HEK293 (cell line): ENCODE measurements around the gene SMIM36.

Experiments
- BCL11A ChIP-seq: fragments of 450-650 bp; formaldehyde crosslinking; IDR thresholded peaks from 2 replicates; pipeline ENCODE4 v1.5.1; 2016; ENCODE audit warnings: low read depth, missing biosample characterization, missing genetic modification characterization
- KLF10 ChIP-seq: fragments of 450-650 bp; IDR thresholded peaks from 2 replicates; pipeline ENCODE4 v1.5.1; 2018; ENCODE audit warnings: missing biosample characterization, mild to moderate bottlenecking, missing genetic modification characterization
- KLF16 ChIP-seq: fragments of 450-650 bp; formaldehyde crosslinking; IDR thresholded peaks from 2 replicates; pipeline ENCODE4 v1.5.1; 2017; ENCODE audit warnings: missing biosample characterization, missing genetic modification characterization
- PRDM1 ChIP-seq: fragments of 450-650 bp; formaldehyde crosslinking; IDR thresholded peaks from 2 replicates; pipeline ENCODE4; 2016; ENCODE audit warnings: missing biosample characterization, missing genetic modification characterization
- SP3 ChIP-seq: fragments of 450-650 bp; formaldehyde crosslinking; IDR thresholded peaks from 2 replicates; pipeline ENCODE4 v1.5.1; 2016; ENCODE audit warnings: missing biosample characterization, missing genetic modification characterization
- YY2 ChIP-seq: fragments of 450-650 bp; formaldehyde crosslinking; IDR thresholded peaks from 2 replicates; pipeline ENCODE4 v1.5.1; 2016; ENCODE audit warnings: missing biosample characterization, missing genetic modification characterization
- ZNF239 ChIP-seq: fragments of 450-650 bp; formaldehyde crosslinking; IDR thresholded peaks from 2 replicates; pipeline ENCODE4 v1.5.1; 2016; ENCODE audit warnings: missing biosample characterization, missing genetic modification characterization
- ZNF48 ChIP-seq: fragments of 450-650 bp; formaldehyde crosslinking; IDR thresholded peaks from 2 replicates; pipeline ENCODE4 v1.5.1; 2016; ENCODE audit warnings: missing biosample characterization, missing genetic modification characterization
- ZNF521 ChIP-seq: fragments of 450-650 bp; formaldehyde crosslinking; IDR thresholded peaks from 2 replicates; pipeline ENCODE4 v1.5.1; 2017; ENCODE audit warnings: missing biosample characterization, mild to moderate bottlenecking, missing genetic modification characterization
- ZNF626 ChIP-seq: fragments of 450-650 bp; sonication (Bioruptor Pico); formaldehyde crosslinking; IDR thresholded peaks from 2 replicates; pipeline ENCODE4 v1.5.1; 2018; ENCODE audit warnings: missing biosample characterization, missing genetic modification characterization, inconsistent platforms
- ZNF791 ChIP-seq: fragments of 450-650 bp; formaldehyde crosslinking; IDR thresholded peaks from 2 replicates; pipeline ENCODE4 v1.5.1; 2016; ENCODE audit warnings: missing biosample characterization, missing genetic modification characterization
- TF ChIP-seq, protein P1 (sequence below): fragments of 450-650 bp; formaldehyde crosslinking; IDR thresholded peaks from 2 replicates; pipeline ENCODE4 v1.5.1; 2016; ENCODE audit warnings: missing biosample characterization, missing genetic modification characterization
- TF ChIP-seq, protein P2 (sequence below): fragments of 450-650 bp; formaldehyde crosslinking; IDR thresholded peaks from 2 replicates; pipeline ENCODE4 v1.5.1; 2017; ENCODE audit warnings: missing biosample characterization, mild to moderate bottlenecking, missing genetic modification characterization, moderate library complexity
- TF ChIP-seq, protein P3 (sequence below): fragments of 450-650 bp; formaldehyde crosslinking; IDR thresholded peaks from 2 replicates; pipeline ENCODE4 v1.5.1; 2016; ENCODE audit warnings: missing biosample characterization, missing genetic modification characterization

DNA sequence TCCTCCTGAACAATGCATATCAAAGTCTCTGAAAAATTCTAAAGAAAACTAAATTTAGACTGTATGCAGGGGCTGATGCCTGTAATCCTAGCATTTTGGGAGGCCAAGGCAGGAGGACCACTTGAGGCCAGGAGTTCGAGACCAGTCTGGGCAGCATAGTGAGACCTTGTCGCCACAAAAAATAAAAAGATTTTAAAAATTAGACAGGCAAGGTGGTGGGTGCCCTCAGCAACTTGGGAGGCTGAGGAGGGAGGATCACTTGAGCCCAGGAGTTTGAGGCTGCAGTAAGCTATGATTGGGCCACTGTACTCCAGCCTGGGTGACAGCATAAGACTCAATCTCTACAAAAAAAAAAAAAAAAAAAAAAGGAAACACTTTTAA is 59.5 kb downstream of the SMIM36 start:
- TF ChIP-seq YY2 (tag by site-specific recombination) (no peak), KLF10 (tag by site-specific recombination) (no peak), ZNF791 (tag by site-specific recombination) (no peak), ZNF521 (tag by site-specific recombination) (no peak), KLF16 (tag by site-specific recombination) (no peak), ZNF48 (tag by site-specific recombination) (no peak), ZNF626 (tag by site-specific recombination) (no peak), PRDM1 (tag by site-specific recombination) (no peak), SP3 (no peak), BCL11A (tag by site-specific recombination) (no peak), ZNF239 (no peak)
- TF ChIP-seq, protein P1, sequence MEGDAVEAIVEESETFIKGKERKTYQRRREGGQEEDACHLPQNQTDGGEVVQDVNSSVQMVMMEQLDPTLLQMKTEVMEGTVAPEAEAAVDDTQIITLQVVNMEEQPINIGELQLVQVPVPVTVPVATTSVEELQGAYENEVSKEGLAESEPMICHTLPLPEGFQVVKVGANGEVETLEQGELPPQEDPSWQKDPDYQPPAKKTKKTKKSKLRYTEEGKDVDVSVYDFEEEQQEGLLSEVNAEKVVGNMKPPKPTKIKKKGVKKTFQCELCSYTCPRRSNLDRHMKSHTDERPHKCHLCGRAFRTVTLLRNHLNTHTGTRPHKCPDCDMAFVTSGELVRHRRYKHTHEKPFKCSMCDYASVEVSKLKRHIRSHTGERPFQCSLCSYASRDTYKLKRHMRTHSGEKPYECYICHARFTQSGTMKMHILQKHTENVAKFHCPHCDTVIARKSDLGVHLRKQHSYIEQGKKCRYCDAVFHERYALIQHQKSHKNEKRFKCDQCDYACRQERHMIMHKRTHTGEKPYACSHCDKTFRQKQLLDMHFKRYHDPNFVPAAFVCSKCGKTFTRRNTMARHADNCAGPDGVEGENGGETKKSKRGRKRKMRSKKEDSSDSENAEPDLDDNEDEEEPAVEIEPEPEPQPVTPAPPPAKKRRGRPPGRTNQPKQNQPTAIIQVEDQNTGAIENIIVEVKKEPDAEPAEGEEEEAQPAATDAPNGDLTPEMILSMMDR (tag by site-specific recombination) = no peak
- TF ChIP-seq, protein P2, sequence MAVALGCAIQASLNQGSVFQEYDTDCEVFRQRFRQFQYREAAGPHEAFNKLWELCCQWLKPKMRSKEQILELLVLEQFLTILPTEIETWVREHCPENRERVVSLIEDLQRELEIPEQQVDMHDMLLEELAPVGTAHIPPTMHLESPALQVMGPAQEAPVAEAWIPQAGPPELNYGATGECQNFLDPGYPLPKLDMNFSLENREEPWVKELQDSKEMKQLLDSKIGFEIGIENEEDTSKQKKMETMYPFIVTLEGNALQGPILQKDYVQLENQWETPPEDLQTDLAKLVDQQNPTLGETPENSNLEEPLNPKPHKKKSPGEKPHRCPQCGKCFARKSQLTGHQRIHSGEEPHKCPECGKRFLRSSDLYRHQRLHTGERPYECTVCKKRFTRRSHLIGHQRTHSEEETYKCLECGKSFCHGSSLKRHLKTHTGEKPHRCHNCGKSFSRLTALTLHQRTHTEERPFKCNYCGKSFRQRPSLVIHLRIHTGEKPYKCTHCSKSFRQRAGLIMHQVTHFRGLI = no peak
- TF ChIP-seq, protein P3, sequence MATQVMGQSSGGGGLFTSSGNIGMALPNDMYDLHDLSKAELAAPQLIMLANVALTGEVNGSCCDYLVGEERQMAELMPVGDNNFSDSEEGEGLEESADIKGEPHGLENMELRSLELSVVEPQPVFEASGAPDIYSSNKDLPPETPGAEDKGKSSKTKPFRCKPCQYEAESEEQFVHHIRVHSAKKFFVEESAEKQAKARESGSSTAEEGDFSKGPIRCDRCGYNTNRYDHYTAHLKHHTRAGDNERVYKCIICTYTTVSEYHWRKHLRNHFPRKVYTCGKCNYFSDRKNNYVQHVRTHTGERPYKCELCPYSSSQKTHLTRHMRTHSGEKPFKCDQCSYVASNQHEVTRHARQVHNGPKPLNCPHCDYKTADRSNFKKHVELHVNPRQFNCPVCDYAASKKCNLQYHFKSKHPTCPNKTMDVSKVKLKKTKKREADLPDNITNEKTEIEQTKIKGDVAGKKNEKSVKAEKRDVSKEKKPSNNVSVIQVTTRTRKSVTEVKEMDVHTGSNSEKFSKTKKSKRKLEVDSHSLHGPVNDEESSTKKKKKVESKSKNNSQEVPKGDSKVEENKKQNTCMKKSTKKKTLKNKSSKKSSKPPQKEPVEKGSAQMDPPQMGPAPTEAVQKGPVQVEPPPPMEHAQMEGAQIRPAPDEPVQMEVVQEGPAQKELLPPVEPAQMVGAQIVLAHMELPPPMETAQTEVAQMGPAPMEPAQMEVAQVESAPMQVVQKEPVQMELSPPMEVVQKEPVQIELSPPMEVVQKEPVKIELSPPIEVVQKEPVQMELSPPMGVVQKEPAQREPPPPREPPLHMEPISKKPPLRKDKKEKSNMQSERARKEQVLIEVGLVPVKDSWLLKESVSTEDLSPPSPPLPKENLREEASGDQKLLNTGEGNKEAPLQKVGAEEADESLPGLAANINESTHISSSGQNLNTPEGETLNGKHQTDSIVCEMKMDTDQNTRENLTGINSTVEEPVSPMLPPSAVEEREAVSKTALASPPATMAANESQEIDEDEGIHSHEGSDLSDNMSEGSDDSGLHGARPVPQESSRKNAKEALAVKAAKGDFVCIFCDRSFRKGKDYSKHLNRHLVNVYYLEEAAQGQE = no peak
